ENCODE results near the gene SCMH1.

DNA sequence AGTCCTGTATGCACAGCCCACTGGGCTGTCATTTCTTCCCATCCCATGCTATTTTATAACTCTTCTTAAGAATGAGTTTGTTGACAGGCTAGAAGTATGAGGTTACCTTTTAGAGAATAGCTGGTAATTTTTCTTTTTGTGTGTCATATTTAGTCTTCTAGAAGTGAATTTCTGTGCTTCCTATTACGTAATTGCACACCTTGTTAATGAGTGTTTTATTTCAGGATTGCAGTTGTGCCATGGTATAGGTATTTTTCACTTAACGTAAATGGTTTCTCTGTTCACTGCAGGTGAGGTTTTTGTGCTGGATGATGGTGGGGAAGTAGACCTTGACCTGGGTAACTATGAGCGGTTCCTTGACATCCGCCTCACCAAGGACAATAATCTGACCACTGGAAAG, 257.6 kb downstream of the SCMH1 start:
- TF ChIP-seq, protein P1, sequence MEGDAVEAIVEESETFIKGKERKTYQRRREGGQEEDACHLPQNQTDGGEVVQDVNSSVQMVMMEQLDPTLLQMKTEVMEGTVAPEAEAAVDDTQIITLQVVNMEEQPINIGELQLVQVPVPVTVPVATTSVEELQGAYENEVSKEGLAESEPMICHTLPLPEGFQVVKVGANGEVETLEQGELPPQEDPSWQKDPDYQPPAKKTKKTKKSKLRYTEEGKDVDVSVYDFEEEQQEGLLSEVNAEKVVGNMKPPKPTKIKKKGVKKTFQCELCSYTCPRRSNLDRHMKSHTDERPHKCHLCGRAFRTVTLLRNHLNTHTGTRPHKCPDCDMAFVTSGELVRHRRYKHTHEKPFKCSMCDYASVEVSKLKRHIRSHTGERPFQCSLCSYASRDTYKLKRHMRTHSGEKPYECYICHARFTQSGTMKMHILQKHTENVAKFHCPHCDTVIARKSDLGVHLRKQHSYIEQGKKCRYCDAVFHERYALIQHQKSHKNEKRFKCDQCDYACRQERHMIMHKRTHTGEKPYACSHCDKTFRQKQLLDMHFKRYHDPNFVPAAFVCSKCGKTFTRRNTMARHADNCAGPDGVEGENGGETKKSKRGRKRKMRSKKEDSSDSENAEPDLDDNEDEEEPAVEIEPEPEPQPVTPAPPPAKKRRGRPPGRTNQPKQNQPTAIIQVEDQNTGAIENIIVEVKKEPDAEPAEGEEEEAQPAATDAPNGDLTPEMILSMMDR (IDR thresholded peaks at IDR 0.05), result no peak
- no peak for TF ChIP-seq POLR2A (IDR thresholded peaks at IDR 0.05)
